GM21423 (cell line): ENCODE data around the gene GSTT2B.
"Not testable (repeated sequence)": the region's sequence is repeated elsewhere in the genome, so short reads cannot be mapped to it uniquely, and the experiment has no call there.

Experiments
- ATAC-seq: cut with Tn5 transposase; IDR thresholded peaks from one replicate; pipeline ENCODE4 v1.9.1; 2021; ENCODE audit warnings: mild to moderate bottlenecking, moderate library complexity; ENCODE audit not compliant: unreplicated experiment

Gene GSTT2B

GRCh38 chr22:23986089-23986488 is 25.1 kb upstream of the GSTT2B start:
- not testable (repeated sequence) for ATAC-seq

- ATAC-seq, result no peak
These were observed 23.4 kb upstream of the GSTT2B start for GRCh38 chr22:23984430-23984829.

DNA sequence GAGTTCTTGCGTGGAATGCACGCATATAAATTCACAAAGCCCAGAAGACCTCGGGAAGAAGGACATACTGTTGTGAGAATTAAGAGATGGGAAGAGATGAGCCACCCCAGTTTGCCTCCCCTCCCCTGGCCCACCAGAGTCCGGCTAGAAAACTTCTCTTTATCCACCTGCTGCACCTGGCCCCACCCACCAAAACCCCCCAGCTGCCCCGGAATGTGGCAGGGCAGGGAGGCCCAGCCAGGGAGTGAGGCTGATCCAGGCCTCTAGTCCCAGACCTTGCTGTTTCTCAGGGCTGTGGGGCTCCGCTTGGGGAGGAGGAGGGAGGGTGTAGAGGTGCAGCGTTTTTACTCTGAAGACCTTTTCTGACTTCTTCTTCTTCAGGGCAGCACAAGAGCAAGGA is 19.6 kb upstream of the GSTT2B start:
- ATAC-seq, result not testable (repeated sequence)

DNA sequence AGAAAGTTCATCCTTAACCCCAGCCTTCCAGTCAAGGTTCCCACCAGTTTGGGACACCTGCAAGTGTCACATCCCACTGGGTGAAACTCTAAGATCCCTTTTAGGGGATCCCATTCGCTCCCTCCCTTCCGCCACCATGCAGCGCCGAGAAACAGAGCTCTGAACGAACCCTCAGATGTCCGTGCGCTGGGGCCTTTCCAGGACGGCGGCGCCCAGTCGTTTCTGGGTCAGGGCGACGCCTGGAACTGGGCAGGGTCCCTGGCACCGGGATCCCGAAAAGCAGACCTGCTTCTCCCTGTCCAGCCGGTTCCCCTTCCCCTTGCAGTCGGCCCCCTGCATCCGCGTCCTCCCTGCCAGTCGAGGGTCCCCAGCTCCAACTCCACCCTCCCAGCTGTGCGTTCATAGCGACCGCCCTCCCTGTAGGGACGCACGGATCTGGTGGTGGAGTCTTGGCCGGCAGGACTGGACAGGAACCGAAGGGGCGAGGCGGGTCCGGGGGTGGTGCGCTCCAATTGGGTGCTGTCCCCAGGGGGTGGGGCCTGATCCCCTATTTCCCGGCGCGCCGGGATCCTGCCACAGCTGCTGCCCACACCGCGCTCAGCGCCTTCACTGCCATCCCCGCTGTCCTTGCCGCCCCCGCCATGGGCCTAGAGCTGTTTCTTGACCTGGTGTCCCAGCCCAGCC is 18.7 kb upstream of the GSTT2B start, which contains the start of gene GSTT2:
GSTT2 (plus strand) TSS at position 578 of the 684 bp plus-strand sequence.
- ATAC-seq, result not testable (repeated sequence)

- not testable (repeated sequence) for ATAC-seq
These were observed 16.3 kb upstream of the GSTT2B start for GRCh38 chr22:23977304-23977703.

- peak; percentile 19 for ATAC-seq
These were observed 13.9 kb upstream of the GSTT2B start for GRCh38 chr22:23974836-23975352.

DNA sequence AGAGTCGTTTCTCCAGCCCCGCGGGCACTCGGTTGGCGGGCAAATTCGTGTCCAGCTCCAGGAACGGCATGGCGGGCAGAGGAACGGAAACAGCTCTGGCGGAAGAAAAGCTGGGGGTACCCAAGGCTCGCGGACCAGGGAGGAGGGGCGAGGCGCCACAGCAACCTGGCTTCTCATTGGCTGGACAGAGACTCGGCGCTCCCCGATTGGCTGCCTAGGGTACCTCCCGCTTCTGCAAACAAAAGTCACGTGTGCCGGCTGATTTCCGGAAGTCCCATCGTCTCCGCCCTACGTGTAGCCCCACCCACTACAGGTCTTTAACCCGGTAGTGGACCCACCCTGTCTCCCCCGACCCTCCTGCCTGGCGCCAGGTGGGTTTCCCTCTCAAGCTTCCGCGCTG is 13.3 kb upstream of the GSTT2B start, which contains the start of gene DDT:
DDT (minus strand) TSS at position 97 of the 400 bp plus-strand sequence; CDS start at position 70, 27 bp downstream.
- peak; percentile 93 for ATAC-seq

DNA sequence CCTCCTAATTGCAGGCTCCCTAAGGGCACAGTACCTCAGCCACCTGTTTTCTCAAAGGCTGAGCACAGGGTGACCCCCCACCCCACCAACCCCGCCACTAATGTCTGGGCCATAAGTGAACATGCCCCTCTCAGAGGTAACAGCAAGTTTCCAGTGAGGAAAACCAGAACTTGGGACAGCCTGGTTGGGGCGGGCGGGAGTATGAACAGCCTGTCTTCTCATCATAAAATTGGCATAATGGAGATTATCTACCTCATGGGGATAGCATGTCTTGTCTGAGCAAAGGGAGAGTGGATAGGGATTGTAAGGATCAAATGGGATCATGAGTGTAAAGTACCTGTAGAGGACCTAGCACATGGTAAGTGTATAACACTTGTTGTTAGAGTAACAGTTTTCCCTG is 10.9 kb upstream of the GSTT2B start:
- ATAC-seq, result not testable (repeated sequence)

GRCh38 chr22:23970816-23971486 is 10.0 kb upstream of the GSTT2B start:
- no peak for ATAC-seq

DNA sequence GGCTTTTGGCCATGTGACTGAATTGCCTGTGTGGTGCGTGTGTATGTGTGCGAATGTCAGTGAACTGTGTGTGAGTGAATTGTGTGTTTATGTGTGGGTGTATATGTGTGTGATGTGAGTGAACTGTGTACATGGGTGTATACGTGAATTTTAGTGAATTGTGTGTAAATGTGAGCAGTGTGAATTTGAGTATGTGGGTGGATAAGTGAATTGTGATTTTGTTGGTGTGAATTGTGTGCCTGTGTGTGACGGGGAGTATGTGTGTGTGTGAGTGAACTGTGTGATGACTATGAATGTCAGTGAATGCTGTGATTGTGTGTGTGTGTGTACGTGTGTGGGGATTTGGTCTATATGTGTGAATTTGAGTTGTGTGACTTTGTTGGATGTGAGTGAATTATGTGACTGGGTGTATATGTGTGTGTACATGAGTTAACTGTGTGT is 9.2 kb upstream of the GSTT2B start:
- no peak for ATAC-seq

- ATAC-seq, result no peak
These were observed 8.1 kb upstream of the GSTT2B start for GRCh38 chr22:23969071-23969470.

GRCh38 chr22:23966568-23966967 is 5.6 kb upstream of the GSTT2B start, which contains the start of gene DDTL:
TSS of gene DDTL (plus strand) at chr22:23966888. CDS start at chr22:23966915, 27 bp downstream.
- ATAC-seq, result peak; percentile 94

DNA sequence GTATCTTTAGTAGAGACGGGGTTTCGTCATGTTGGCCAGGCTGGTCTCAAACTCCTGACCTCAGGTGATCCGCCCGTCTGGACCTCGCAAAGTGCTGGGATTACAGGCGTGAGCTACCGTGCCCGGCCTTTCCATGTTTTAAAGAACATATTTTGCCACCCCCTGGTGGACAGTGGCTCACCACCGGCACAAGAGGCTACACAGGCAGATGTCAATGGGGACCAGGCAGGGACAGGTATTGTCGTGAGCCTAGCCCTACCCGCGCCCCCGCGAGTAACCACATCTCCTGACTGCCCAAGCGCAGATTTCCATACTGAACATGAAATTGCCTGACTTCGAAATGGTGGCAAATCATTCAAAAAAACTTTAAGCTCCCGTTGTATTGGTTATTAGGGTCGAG is 5.1 kb upstream of the GSTT2B start:
- not testable (repeated sequence) for ATAC-seq

GRCh38 chr22:23956301-23956900 is 4.6 kb downstream of the GSTT2B start:
- not testable (repeated sequence) for ATAC-seq

DNA sequence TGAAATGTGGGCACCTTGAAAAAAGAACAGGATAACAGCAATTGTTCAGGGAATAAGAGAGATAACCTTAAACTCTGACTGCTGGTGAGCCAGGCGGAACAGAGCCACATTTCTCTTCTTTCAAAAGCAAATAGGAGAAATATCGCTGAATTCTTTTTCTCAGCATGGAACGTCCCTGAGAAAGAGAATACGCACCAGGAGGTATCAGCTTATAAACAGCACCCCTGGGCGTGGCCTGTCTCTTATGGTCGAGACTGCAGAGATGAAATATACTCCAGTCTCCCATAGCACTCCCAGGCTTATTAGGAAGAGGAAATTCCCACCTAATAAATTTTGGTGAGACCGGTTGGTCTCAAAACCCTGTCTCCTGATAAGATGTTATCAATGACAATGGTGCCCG is 5.1 kb downstream of the GSTT2B start:
- not testable (repeated sequence) for ATAC-seq

DNA sequence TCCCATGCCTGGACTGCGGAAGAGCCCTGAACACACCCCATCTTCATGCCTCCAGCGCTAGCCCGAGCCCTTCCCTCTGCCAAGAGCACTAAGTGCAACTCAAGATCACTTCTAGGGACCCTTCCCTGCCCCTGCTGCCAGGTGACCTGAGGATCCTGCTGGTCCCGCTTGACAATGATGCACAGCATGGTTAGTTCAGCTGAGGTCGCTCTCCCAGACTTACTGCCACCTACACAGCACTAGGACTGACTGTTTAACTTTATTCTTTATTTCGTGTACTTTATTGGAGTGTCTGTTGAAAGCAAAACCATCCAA is 6.0 kb downstream of the GSTT2B start:
- not testable (repeated sequence) for ATAC-seq

DNA sequence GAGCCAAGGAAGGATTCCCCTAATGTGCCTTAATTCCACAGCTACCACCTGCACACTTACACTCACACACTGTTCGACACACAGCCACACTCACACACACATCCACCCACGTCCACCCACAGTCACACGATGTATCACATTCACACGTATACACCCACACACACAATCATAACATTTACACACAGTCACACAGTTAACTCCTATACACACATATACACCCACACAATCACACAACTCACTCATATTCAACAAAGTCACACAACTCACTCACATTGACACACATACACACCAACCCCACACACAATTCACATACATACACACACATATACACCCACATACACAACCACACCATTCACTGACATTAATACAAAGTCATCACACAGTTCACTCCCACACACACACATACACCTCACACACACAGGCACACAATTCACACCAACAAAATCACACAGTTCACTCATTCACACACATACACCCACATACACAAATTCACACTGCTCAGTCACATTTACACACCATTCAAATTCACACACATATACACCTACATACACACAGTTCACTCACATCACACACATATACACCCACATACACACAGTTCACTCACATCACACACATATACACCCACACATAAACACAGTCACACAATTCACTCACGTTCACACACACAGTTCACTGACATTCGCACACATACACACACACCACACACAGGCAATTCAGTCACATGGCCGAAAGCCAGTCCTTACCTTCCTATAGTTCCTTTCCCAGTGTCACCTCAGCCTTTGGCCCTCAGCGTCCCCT is 6.6 kb downstream of the GSTT2B start:
- ATAC-seq, result not testable (repeated sequence)

DNA sequence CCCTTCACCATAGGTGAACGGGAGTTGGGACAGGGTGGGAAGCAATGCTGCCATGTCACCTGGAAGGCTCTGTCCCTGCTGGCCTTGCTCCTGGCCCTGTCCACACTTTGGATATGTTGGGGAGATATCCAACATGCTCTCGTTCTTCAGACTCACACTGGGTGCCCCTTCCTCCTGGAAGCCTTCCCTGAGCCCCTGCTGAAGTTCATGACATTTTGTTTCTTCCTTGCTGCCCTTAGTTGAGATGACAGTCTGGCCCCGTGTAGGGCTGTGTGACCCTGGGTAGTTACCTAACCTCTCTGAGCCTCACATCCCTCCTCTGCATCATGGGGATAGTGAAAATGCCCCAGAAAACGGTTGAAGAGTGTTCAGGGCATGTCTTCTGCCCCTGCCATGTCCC is 7.5 kb downstream of the GSTT2B start:
- not testable (repeated sequence) for ATAC-seq

- not testable (repeated sequence) for ATAC-seq
These were observed 8.1 kb downstream of the GSTT2B start for GRCh38 chr22:23952794-23953405.

GRCh38 chr22:23951383-23951782 is 9.6 kb downstream of the GSTT2B start:
- not testable (repeated sequence) for ATAC-seq
